A549 (cell line): ENCODE data around the gene ZNF32. TPM values are rescaled to one million over a fixed set of nuclear protein-coding genes. Genes with fewer than 3 reads are reported as not detected.

Experiments
- ATAC-seq, 2 experiments: fragments of 200-7000 bp in 1 of 2; fragments of >200 bp in 1 of 2; cut with Nextera tagmentation in 1 of 2; cut with Tn5 transposase in 1 of 2; 3 replicates each; pipeline versions ENCODE4 v1.8.0 to v1.9.1; 2018 to 2020; ENCODE audit warnings: mild to moderate bottlenecking in 1 of 2, moderate library complexity in 1 of 2
- CTCF ChIA-PET: fragments of 300-600 bp; sonication (Branson Sonifier 250); formaldehyde crosslinking; extraction: SDS; loops from one replicate; lab custom pipeline; 2021; ENCODE audit warnings: antibody characterized with exemption, inconsistent platforms; lab: Yijun Ruan, JAX
- POLR2A ChIA-PET: fragments of 350-600 bp; formaldehyde crosslinking; extraction: SDS; loops from one replicate; lab custom pipeline; 2021; ENCODE audit warnings: antibody characterized with exemption, inconsistent platforms; lab: Yijun Ruan, JAX
- DNase-seq, 2 experiments: peaks; one replicate each; pipeline versions ENCODE4 v3.0.0 to v3.0.0-alpha.2; 2011 to 2016; ENCODE audit warnings: low read depth in 1 of 2, low spot score in 1 of 2
- FAIRE-seq: peaks from 2 replicates; lab custom pipeline; 2011; peaks lifted over from hg19 to GRCh38; lab: Jason Lieb, UNC
- H3K27ac ChIP-seq, 2 experiments: fragments of >200 bp; sonication (Bioruptor Twin); formaldehyde crosslinking; 3 replicates each; pipeline ENCODE4 v1.5.1; 2016 to 2017
- H3K4me1 ChIP-seq: fragments of >200 bp; sonication (Bioruptor Twin); formaldehyde crosslinking; 3 replicates; pipeline ENCODE4 v1.6.1; 2016
- H3K4me2 ChIP-seq: fragments of >200 bp; sonication (Bioruptor Twin); formaldehyde crosslinking; 3 replicates; pipeline ENCODE4 v1.6.1; 2016
- H3K4me3 ChIP-seq: fragments of >200 bp; sonication (Bioruptor Twin); formaldehyde crosslinking; 3 replicates; pipeline ENCODE4 v1.5.1; 2016
- H3K9me3 ChIP-seq: fragments of >200 bp; sonication (Bioruptor Twin); formaldehyde crosslinking; 3 replicates; pipeline ENCODE4 v1.6.1; 2016
- CBX2 ChIP-seq: fragments of 200-600 bp; sonication (generic); IDR thresholded peaks from 2 replicates; pipeline ENCODE4 v1.6.1; 2016; ENCODE audit warnings: low read depth, mild to moderate bottlenecking, borderline replicate concordance
- CEBPB ChIP-seq, 2 experiments: fragments of >200 bp in 1 of 2; sonication (Bioruptor Twin) in 1 of 2; formaldehyde crosslinking in 1 of 2; IDR thresholded peaks; 2 replicates each; pipeline ENCODE4 v1.6.1; 2012 to 2016
- CHD4 ChIP-seq: fragments of 200-600 bp; sonication (generic); IDR thresholded peaks from 2 replicates; pipeline ENCODE4 v1.6.1; 2016; ENCODE audit warnings: antibody characterized with exemption, mild to moderate bottlenecking, borderline replicate concordance
- E2F6 ChIP-seq: IDR thresholded peaks from 2 replicates; pipeline ENCODE4 v1.6.1; 2012; ENCODE audit warnings: low read depth, borderline replicate concordance
- ESRRA ChIP-seq: fragments of 150-350 bp; IDR thresholded peaks from 2 replicates; pipeline ENCODE4 v1.6.1; 2014; ENCODE audit warnings: mild to moderate bottlenecking, low read length, borderline replicate concordance
- HES2 ChIP-seq: fragments of >200 bp; sonication (Bioruptor Twin); formaldehyde crosslinking; IDR thresholded peaks from 2 replicates; pipeline ENCODE4 v1.6.1; 2016
- HEYL ChIP-seq: fragments of 250-450 bp; sonication (Bioruptor Pico); IDR thresholded peaks from 2 replicates; pipeline ENCODE4 v1.8.0; 2021; ENCODE audit warnings: mild to moderate bottlenecking, moderate library complexity
- HMGXB4 ChIP-seq: fragments of 250-450 bp; sonication (Bioruptor Pico); IDR thresholded peaks from 2 replicates; pipeline ENCODE4 v1.5.0; 2021; ENCODE audit warnings: mild to moderate bottlenecking, moderate library complexity, borderline replicate concordance
- HOXA7 ChIP-seq: fragments of 250-450 bp; sonication (Bioruptor Pico); IDR thresholded peaks from 2 replicates; pipeline ENCODE4 v1.5.0; 2020; ENCODE audit warnings: mild to moderate bottlenecking, moderate library complexity
- JUN ChIP-seq, 2 experiments: fragments of >200 bp; sonication (Bioruptor Twin); formaldehyde crosslinking; IDR thresholded peaks; 2 replicates in 1 of 2; 3 replicates in 1 of 2; pipeline ENCODE4 v1.6.1; 2016 to 2017
- JUNB ChIP-seq: fragments of >200 bp; sonication (Bioruptor Twin); formaldehyde crosslinking; IDR thresholded peaks from 2 replicates; pipeline ENCODE4 v1.6.1; 2016
- MYC ChIP-seq: IDR thresholded peaks from 2 replicates; pipeline ENCODE4 v1.6.1; 2012; ENCODE audit warnings: mild to moderate bottlenecking, inconsistent platforms, low read length, improper control_type of control experiment, borderline replicate concordance
- NPAS2 ChIP-seq: fragments of 250-450 bp; sonication (Bioruptor Pico); IDR thresholded peaks from 2 replicates; pipeline ENCODE4 v1.8.0; 2022; ENCODE audit warnings: mild to moderate bottlenecking, moderate library complexity, borderline replicate concordance
- PBX3 ChIP-seq: IDR thresholded peaks from 2 replicates; pipeline ENCODE4 v1.6.1; 2012
- POLR2A ChIP-seq: IDR thresholded peaks from 2 replicates; pipeline ENCODE4 v1.6.1; 2012; ENCODE audit warnings: mild to moderate bottlenecking, low read length
- POLR2AphosphoS2 ChIP-seq: conservative IDR thresholded peaks from 2 replicates; pipeline ENCODE4 v1.6.1; 2012; ENCODE audit warnings: low read length, improper control_type of control experiment, inconsistent platforms
- REST ChIP-seq: fragments of 200-600 bp; sonication (generic); IDR thresholded peaks from 2 replicates; pipeline ENCODE4 v1.6.1; 2016; ENCODE audit warnings: antibody characterized with exemption, mild to moderate bottlenecking, moderate library complexity
- RFX5 ChIP-seq: fragments of 450-650 bp; IDR thresholded peaks from 2 replicates; pipeline ENCODE4 v1.7.1; 2014; ENCODE audit warnings: antibody characterized with exemption, mild to moderate bottlenecking, moderate library complexity
- SMC3 ChIP-seq: fragments of >200 bp; sonication (Bioruptor Twin); formaldehyde crosslinking; IDR thresholded peaks from 3 replicates; pipeline ENCODE4 v1.6.1; 2018; ENCODE audit warnings: inconsistent platforms
- SREBF2 ChIP-seq: fragments of 450-650 bp; IDR thresholded peaks from 2 replicates; pipeline ENCODE4 v1.6.1; 2014; ENCODE audit warnings: mild to moderate bottlenecking, moderate library complexity
- USF2 ChIP-seq: fragments of 450-650 bp; IDR thresholded peaks from 2 replicates; pipeline ENCODE4 v1.6.1; 2014; ENCODE audit warnings: antibody characterized with exemption
- ZSCAN20 ChIP-seq: fragments of 250-450 bp; sonication (Bioruptor Pico); IDR thresholded peaks from 2 replicates; pipeline ENCODE4 v1.8.0; 2022; ENCODE audit warnings: mild to moderate bottlenecking, moderate library complexity
- WGBS: methylation state at CpG from one replicate; pipeline ENCODE4 v1.1.6; 2017; ENCODE audit errors: missing lambda C conversion rate; 5-methylcytosine and 5-hydroxymethylcytosine counted together
- polyA plus RNA-seq, 4 experiments: library from polyadenylated mRNA; depleted of rRNA in 3 of 4; stranded (reverse); fragments of >200 nt; fragmentation: RNase III in 1 of 4; extraction: RNeasy Plus Mini Kit Qiagen cat#74134 plus additional on column Dnase treatment in 1 of 4; gene quantifications; 2 replicates in 3 of 4; 3 replicates in 1 of 4; pipeline ENCODE4 v1.2.3, GENCODE V29; 2011 to 2017

The ZNF32 gene
- polyA plus RNA-seq, 2 of the 4 experiments (the other 2 are of a cell fraction): 21.4 to 38.2 TPM

- H3K27ac ChIP-seq: no peak overlapping the region
- CTCF ChIA-PET: interaction anchor here (1.5 to 1.8 kb wide), 2 partner anchors 708 to 1189 kb away, joined by 3 to 6 read pairs; partner anchors contain the start of gene CXCL12
- H3K4me3 ChIP-seq: no peak overlapping the region
- H3K4me1 ChIP-seq: peaks cover 7% of the 10 kb centered on the region; the same call in 1 of the 3 replicates
- POLR2A ChIA-PET: no interaction called here
- ATAC-seq (no peak), DNase-seq (no peak), FAIRE-seq (no peak)
- no peak for TF ChIP-seq JUNB
- TF ChIP-seq RFX5: no peak
- no peak for TF ChIP-seq ESRRA
- no peak for TF ChIP-seq CBX2
- TF ChIP-seq REST: no peak
- TF ChIP-seq E2F6: no peak
- TF ChIP-seq HOXA7 (CRISPR knock-in tag): no peak
- TF ChIP-seq POLR2AphosphoS2: no peak
- TF ChIP-seq HEYL (CRISPR knock-in tag): no peak
- TF ChIP-seq CEBPB (IDR thresholded peaks at IDR 0.05): no peak
- H3K4me2 ChIP-seq: no peak overlapping the region
- WGBS: 36% methylated on average over 4 of the region's 4 CpGs
- no peaks in the 10 kb centered on the region for H3K9me3 ChIP-seq
Observed at GRCh38 chr10:43676331-43676730, 27.6 kb upstream of the ZNF32 start.

- ChIA-PET CTCF (interaction anchor here (3.5 kb wide), 1 partner anchor 1189 kb away, joined by 16 read pairs; no protein-coding TSS in a partner anchor), POLR2A (no interaction called here)
- no peak for TF ChIP-seq MYC
- peaks cover under 1% of the 10 kb centered on the region; the same call in 1 of the 3 replicates for H3K4me1 ChIP-seq
- DNase-seq (no peak), ATAC-seq (no peak), FAIRE-seq (no peak)
- H3K27ac ChIP-seq: no peak overlapping the region
- no peak overlapping the region for H3K4me2 ChIP-seq
- H3K4me3 ChIP-seq: no peak overlapping the region
- H3K9me3 ChIP-seq: no peaks in the 10 kb centered on the region
- 27% methylated on average over 13 of the region's 13 CpGs for WGBS
Observed at GRCh38 chr10:43674553-43675210, 26.0 kb upstream of the ZNF32 start.

GRCh38 chr10:43673471-43673870 lies 24.8 kb upstream of the ZNF32 start:
- Histone ChIP-seq H3K27ac (no peak overlapping the region), H3K4me3 (no peak overlapping the region), H3K4me2 (no peak overlapping the region), H3K4me1 (no peaks in the 10 kb centered on the region), H3K9me3 (no peaks in the 10 kb centered on the region)
- TF ChIP-seq HMGXB4 (CRISPR knock-in tag) (no peak), POLR2A (no peak), E2F6 (no peak), HES2 (no peak), ZSCAN20 (CRISPR knock-in tag) (no peak), SMC3 (no peak), PBX3 (no peak), SREBF2 (no peak), CHD4 (no peak), NPAS2 (CRISPR knock-in tag) (no peak), JUN (IDR thresholded peaks at IDR 0.05) (no peak), USF2 (no peak)
- FAIRE-seq: no peak
- no peak for ATAC-seq
- CTCF ChIA-PET: interaction anchor here (1.0 to 3.5 kb wide), 5 partner anchors 9 to 1190 kb away, joined by 4 to 18 read pairs (median 9); no protein-coding TSS in a partner anchor
- no peak for DNase-seq
- POLR2A ChIA-PET: no interaction called here
- WGBS: 10% methylated on average over 7 of the region's 7 CpGs
